ENCODE measurements around the gene SLC66A3. TPM values are rescaled to one million over a fixed set of nuclear protein-coding genes. Genes with fewer than 3 reads are reported as not detected.
A peak's percentile ranks its signal among the peaks of the same experiment; 100 is the strongest.

Gene SLC66A3
- total RNA-seq, 1 donor from 2014 or later = 26.6 TPM

DNA sequence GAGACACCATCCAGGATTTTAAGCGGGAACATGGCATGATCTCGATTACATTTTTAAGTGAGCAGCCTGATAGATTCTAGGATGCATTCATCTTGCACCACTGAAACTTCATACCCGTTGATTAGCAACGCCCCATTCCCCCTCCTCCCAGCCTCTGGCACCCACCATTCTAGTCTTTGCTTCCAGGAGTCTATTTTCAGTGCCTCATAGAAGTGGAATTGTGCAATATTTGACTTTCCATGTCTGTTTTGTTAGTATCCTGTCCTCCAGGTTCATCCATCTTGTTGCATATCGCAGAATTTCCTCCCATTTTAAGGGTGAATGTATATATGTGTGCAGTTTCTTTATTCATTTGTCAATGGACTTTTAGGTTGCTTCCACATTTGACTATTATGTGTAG, 20.9 kb upstream of the SLC66A3 start:
- DNase-seq (ENCODE audit: low spot score) = no peak

DNA sequence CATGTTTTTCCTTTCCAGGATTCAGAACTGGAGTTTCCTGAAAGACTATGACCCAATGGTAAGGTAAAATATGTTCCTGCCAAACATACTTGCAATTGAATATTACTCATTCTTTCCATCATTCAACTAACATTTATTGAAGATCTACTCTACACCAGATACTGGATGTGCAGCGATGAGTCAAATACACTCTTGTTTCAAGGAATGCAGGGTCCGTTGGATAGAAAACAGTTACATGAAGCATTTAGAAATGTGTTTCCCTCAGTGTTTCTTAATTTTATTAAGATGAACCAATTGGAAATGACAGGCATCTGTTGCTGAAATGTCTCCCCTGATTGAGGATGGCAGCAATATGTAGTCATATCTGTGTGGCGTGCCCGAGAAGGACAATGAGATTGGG, 14.8 kb upstream of the SLC66A3 start:
- DNase-seq (ENCODE audit: low spot score) = no peak

DNA sequence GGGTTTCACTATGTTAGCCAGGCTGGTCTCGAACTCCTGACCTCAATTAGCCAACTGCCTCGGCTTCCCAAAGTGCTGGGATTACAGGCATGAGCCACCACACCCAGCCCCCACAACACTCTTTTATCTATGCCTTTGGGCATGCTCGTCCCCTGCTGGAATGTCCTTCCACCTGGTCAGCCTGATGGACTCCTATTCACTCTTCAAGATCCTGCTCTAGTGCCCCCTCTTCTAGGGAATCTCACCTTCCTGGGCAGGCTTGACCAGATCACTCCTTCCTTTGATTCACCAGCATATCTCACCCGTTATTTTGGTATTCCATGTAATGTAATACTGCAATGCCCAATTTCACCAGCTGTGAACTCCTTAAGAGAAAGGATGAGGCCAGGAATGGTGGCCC, 13.9 kb upstream of the SLC66A3 start:
- no peak for DNase-seq (ENCODE audit: low spot score)

DNA sequence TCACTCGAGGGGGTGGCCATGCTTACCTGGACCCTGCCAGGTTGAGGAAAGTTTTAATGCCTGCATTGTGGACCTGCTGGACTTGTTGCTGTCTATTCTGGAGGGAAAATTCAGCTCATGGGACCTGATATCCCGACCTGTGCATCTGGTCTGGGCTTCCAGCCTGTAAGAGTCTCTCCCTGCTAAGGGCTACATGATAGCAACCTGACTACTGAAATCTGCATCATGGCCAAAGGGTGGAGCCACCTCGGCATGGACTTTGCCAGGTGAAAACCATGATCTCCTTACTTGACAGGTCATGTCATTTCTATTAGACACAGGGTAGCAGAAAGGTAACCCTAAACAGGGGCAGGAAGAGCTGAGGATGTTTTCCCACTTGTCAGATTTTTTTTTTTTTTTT, 12.9 kb upstream of the SLC66A3 start:
- no peak for DNase-seq (ENCODE audit: low spot score)

DNA sequence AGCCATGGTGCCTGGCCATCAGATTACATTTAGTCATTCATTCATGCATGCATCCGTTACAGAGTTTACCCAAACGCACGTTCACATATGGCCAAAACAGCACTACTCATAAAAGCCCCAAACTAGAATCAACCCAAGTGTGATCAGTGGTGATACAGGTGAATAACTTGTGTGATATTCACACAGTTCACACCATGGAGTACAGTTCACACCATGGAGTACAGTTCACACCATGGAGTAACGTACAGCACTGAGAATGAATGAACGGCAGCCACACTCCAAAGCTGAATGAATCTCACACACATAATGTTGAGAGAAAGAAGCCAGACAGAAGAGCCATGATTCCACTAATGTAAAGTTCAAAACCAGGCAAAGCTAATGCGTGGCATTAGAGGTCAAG, 12.3 kb upstream of the SLC66A3 start:
- no peak for DNase-seq (ENCODE audit: low spot score)

DNA sequence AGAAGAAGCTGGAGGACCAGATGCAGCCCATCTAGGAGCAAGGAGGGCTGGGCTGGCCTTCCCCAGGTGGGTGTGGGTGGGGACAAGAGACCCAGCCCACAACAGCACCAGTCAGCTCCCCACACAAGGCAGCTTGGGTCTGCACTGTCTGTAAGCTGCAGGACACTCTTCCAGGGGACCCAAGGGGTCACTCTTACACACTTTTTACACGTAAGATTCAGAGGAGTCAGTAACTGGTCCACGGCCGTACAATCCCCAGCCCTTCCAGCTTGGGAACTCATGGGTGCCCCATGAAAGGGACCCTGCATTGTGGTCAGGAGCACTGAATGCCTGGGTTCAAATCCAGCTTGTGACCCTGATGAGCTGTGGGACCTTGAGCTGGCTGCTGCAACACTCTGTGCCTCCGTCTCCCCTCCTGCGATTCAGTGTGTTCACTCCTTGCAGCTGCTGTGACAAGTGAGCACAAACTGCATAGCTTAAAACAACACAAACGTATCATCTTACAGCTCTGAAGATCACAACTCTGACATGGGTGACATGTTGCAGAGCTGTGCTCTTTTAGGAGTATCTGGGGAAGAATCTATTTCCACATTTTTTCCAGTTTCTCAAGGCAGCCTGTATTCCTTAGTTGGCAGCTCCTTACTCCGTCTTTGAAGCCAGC, 11.1 kb upstream of the SLC66A3 start:
- DNase-seq (ENCODE audit: low spot score) = no peak

DNA sequence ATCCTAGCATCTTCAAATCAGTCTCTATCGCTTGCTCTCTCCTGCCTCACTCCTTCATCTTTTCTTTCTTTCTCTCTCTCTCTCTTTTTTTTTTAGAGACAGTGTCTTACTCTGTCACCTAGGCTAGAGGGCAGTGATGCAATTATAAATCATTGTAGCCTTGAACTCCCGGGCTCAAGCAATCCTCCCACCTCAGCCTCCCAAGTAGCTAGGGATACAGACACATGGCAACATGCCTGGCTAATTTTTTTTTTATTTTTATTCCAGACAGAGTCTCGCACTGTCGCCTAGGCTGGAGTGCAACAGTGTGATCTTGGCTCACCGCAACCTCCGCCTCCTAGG, 10.6 kb upstream of the SLC66A3 start:
- DNase-seq (ENCODE audit: low spot score) = no peak

DNA sequence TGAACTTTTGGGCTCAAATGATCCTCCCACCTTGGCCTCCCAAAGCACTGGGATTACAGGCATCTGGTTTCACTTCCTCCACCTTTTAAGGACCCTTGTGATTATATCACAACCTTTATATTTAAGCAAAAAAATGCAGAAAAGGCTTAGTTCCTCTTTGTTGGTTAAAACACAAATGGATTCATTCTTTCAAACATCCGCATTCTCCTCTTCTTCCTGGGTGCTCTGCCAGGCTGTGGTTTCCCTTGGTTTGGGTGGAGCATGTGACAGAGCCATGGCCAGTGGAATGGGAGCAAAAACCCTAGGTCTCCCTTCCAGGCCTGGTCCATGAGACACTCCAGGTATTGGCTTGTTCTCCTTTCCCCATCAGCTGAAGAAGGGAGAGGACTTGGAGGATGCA, 9.9 kb upstream of the SLC66A3 start:
- no peak for DNase-seq (ENCODE audit: low spot score)

DNA sequence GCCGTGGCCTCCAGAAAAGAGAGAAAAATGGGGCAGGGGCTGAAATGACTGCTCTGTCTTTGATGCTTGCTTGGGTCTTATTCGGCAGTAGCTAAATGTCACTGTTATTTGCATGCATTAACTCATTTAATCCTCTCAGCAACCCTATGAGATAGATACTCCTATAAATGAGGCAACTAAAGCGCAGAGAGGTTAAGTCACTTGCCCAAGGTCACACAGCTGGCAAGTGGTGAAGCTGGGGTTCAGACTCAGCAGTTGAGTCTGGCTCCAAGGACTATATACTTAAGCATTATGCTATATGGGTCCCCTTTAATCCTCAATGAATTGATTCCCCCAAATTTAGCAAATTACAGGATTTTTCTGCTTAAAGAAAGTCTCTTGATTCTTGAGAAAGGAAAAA, 9.2 kb upstream of the SLC66A3 start:
- DNase-seq (ENCODE audit: low spot score) = no peak

DNA sequence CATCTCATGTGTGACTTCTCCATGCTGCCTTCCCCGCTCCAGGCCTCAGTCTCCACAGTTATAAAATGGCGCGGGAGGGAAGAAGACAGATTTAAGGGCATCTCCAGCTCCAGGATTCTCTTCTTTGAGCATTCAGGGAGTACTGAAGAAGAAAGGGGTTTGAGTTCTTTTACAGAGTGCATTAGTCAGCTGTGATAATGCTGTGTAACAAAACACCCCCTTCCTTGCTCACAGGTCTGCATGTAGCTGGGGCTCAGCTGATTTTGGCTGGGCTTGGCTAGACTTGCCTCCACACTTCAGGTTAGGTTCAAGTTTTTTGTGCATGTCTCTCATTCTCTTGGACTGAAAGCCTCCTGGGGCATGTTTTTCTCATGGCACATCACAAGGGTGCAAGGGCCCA, 8.0 kb upstream of the SLC66A3 start:
- DNase-seq (ENCODE audit: low spot score) = no peak

DNA sequence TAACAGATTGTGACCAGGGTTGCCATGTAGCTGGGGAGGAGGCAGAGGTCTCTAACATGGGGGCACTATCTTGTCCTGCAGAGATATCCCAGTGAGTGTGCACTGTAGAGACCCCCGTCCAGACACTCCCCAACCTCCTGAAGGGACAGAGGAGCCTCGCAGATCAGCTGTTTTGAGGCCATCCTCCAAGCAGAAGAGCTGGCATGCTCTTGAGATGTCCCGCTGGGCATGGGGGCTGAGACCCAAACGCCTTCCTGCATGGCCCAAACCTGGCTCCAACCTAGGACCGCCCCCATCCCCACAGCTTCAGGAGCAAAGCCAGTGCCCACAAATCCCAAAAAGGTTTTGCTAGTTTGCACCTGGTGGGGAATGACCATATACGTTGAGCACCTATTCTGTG, 2.7 kb upstream of the SLC66A3 start:
- DNase-seq (ENCODE audit: low spot score) = no peak

DNA sequence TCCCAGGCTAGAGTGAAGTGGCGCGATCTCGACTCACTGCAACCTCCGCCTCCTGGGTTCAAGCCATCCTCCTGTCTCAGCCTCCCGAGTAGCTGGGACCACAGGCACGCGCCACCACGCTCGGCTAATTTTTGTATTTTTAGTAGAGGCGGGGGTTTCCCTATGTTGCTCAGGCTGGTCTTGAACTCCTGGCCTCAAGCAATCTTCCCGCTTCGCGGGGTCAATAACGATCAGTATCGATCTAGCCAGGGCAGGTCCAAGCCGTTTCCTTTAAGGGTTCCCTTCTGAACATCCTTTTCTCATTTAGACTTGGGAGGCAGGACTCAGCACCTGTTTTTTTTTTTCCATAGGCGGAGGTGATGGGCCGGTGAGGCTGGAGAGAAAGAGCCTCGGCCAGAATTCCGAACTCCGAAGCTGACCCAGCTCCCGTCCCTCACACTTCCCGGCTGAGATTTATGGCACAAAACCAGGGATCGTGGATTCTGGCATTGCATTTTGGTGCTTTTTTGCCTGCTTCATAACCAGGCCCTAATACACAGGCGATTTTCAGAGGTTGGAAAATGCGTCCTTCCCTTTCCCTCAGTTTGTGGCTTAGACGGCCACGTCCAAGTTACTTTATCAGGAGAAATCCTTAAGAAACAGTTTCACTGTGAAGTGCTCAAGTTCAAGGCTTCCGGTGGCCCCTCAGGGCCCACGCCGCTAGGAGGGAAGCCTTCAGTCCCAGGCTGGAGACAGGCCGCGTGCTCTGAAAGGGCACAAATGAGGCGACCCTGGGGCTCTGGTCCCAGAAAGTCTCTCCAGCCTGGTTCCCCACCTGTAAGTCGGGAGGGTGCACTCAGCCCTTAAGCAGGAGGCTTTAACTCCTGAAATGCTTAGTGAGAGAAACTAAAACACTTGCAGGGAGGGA, 998 bp upstream of the SLC66A3 start:
- no peak for DNase-seq (ENCODE audit: low spot score)

DNA sequence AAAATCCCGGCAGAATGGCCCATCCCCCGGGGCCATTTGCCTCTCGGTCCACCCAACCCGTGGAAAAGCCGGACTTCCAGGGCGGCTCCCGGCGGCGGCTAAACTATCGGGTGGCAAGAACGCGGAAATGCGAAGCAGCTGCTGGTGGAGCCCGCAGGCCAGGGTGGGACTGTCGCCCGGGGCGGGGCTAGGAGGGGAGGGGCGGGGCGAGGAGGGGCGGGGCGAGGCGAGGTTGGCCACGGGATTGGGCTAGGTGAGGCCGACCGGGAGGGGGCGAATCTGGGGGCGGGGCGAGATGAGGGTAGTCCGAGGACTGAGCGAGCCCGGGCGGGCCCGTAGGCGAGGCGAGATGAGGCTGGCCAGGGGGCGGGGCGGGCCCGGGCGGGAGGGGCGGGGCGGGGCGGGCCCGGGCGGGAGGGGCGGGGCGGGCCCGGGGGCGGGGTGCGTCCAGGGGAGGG, 315 bp upstream of the SLC66A3 start:
- DNase-seq (ENCODE audit: low spot score) = peak; percentile 98

DNA sequence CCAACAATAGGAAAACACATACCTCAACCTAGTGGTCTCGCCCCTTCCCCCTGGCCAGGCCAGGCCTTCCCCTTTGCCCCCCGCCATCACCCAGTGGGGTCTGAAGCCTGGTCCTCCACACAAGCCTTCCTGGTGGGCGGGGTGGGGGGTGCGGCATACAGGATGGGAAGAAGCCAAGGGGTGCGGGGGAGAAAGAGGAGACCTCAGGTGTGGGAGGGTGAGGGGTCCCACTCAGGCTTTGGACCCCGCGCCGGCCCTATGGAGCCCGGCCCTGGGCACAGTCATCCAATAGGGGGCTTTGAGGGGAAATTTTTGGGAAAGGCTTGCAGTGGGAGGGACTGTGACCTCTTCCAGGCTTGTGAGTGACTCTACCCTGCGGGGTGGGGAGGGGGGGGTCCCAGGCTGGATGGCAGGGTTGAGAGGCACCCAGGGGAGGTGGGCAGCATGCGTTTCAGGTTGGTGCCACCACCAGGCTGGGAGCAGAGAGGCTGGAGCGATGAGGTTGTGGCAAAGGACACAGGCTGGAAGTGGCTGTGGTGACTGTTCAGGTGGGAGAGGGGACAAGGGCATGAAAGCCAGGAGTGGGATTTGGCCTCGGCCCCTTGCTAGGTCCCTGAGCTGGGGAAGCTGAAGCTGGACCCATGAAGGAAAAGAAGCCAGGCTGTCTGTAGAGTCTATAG, 1.3 kb downstream of the SLC66A3 start:
- DNase-seq (ENCODE audit: low spot score) = no peak

DNA sequence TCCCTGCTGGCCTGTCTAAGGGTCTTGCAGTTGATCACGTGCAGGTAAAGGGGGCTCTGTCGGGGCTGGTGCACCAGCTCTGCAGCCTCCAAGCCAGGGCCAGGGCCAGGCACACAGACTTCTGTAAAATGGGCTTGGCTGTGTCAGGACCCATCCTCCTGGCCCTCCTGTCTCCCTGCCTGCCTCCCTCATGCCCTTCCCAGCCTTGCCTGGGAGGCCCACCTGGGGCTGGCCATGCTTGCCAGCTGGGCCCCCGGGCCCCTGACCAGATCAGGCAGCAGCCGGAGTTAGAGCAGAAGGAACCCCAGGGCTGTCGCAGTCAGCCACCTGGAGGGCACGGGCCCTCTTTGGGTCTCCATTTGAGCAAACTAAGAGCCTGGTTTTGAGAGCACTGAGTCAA, 2.0 kb downstream of the SLC66A3 start:
- no peak for DNase-seq (ENCODE audit: low spot score)

DNA sequence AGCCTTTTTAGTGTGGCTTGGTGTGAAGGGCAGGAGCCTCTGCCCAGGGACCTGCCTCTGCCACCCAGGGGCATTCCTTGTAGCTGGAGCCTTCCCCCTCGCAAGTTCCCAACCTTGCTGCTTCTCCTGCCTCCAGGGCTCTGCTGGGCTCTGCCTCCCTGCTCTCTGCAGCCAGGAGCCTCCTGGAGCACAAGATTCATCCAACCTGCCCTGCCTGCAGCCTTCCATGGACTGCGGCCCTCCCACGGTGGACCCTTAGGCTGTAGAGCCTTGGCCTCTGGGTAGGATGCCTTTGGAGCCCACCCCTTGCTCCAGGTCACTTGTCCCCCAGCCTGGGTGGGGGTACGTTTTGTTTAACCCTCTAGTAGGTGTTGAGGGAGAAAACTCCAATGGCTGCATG, 2.5 kb downstream of the SLC66A3 start:
- no peak for DNase-seq (ENCODE audit: low spot score)

DNA sequence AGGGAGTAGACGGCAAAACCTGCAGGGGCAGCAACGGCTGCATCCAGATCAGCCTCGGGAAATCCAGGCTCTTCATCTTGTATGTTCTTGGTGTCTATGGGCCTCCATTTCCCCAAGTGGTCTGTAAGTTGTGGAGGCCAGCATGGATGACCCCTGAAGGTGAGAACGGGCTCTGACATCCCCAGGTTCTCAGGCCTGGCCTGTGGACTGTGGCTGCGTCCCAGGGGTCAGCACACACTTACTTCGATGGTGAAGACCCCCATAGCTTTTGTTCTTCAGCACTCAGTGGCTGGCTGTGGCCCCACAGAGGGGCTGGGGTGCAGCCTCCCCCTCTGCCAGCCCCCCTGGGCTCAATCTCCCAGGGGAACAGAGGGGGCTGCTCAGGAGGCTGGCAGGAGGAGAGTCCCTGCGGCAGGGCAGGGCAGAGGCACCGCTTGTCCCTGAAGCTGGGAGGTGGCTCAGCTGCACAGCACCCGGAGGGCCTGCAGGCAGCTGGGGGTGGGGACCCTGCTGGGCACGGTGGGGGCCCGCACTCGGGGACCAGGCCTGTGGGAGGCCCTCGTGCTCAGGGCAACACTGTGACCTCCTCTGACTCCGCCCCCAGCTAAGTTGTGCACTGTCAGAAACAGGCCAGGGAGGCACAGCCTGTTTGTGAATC, 3.8 kb downstream of the SLC66A3 start:
- no peak for DNase-seq (ENCODE audit: low spot score)

DNA sequence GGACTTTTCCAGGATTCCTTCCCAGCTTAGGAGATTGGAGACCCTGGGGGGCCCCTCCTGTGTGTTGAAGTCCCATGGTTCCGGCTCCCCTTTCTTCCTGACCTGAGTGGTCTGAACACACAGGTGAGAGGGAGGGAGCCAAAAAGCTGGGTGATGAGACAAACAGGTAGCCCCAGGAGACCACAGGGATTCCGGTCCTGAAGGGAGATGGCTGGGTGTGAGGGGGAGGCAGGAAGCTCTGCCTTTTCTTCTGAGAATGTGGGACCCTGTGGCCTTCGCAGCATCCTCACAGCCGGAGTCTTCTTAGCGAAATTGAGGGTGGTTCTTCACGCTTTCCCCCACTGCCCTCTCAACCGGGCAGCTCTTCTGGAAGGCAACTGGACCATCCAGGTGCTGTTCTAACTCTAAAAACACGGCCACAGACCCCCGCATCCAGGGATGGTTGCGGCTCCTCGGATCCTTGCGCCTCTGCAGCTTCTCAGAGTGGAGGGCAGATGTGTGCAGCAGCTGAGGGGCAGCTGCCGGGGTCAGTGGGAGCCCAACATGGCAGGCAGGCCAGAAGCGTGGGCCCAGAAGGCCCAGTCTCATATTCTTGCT, 4.4 kb downstream of the SLC66A3 start:
- no peak for DNase-seq (ENCODE audit: low spot score)

DNA sequence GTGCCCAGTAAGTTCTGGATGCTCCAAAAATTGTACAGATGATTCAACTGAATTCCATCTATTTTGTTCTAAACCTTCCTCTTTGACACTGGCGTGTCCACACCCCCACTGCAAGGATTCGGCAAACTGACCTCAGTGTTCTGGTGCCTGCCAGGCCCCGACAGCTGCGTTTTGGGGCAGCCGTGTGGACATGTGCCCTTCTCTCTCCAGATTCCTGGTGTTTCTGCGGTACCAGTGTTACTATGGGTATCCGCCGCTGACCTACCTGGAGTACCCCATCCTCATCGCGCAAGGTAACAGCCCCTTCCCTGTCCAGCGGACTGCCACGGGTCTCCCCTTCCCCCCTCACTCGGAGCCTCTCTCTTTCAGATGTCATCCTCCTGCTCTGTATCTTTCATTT, 5.0 kb downstream of the SLC66A3 start:
- DNase-seq (ENCODE audit: low spot score) = no peak

DNA sequence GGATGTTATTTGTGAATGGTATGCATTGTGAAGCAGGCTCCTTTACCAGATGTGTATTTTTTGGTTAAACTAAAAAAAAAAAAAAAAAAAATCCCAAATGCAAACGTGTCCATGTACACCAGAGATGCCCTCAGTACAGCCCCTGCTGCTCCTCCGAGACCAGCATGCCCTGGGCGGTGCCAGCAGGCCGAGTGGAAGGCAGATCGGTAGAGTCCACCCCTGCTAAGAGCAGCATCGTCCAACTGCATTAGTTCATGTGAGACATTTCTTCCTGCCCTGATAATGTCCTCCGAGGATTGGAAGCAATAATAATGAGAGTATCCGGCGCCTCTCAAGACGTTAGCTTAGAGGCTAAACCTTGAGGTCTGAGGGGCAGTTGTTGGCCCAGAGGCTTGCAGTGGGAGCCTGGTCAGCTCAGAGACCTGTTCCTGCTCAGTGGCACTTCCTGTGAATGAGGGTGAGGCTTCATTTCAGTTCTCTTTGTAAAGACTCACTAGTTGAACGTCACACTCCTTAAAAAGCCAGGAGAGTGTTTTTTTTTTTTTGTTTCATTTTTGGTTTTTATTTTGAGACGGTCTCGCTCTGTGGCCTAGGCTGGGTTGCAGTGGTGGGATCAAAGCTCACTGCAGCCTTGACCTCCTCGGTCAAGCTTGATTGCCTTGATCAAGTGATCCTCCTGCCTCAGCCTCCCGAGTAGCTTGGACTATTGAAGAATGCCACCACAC, 5.6 kb downstream of the SLC66A3 start:
- DNase-seq (ENCODE audit: low spot score) = no peak

DNA sequence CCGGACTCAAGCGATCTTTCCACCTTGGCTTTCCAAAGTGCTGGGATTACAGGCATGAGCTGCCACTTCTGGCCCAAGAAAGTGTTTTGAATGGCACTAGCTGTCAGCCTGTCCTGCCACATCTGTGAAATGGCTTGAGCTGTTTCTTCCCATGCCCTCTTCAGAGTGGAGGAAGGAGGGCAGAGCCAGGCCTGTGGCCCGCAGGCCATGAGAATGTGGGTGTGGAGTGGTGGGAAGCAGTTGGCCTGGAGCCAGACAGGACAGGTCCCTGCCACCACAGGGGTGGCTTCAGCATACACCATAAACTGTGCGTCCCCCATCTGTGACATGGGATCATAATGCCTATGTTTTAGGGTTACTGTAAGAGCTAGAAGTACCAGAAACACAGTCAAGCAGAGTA, 6.5 kb downstream of the SLC66A3 start:
- no peak for DNase-seq (ENCODE audit: low spot score)
